PFSK-1 (cell line): ENCODE data around the gene SLC22A3.

Source experiments
- FOXP2 ChIP-seq: optimal IDR thresholded peaks from 2 replicates; pipeline ENCODE3; 2011; ENCODE audit warnings: borderline replicate concordance, control low read depth, inconsistent platforms; ENCODE audit not compliant: insufficient read depth; ENCODE audit errors: extremely low read length, extremely low read depth
- POLR2AphosphoS5 ChIP-seq: IDR thresholded peaks from 2 replicates; pipeline ENCODE4 v1.6.1; 2012; ENCODE audit warnings: low read depth, mild to moderate bottlenecking, control low read depth, low read length, moderate library complexity
- SIN3A ChIP-seq: IDR thresholded peaks from 2 replicates; pipeline ENCODE4 v1.6.1; 2012; ENCODE audit warnings: mild to moderate bottlenecking, low read length, moderate library complexity, borderline replicate concordance; ENCODE audit not compliant: insufficient read depth
- TAF1 ChIP-seq: IDR thresholded peaks from 2 replicates; pipeline ENCODE4 v1.6.1; 2012; ENCODE audit warnings: low read length, control low read depth, borderline replicate concordance; ENCODE audit not compliant: insufficient read depth
- TF ChIP-seq, protein P1 (sequence below), 2 experiments: IDR thresholded peaks; 2 replicates each; pipeline versions ENCODE4 v1.6.1 to v1.8.0; 2011 to 2012; ENCODE audit warnings: low read depth in 2 of 2, low read length in 2 of 2, control low read depth in 1 of 2, inconsistent platforms in 1 of 2, mild to moderate bottlenecking in 1 of 2, moderate library complexity in 1 of 2; ENCODE audit not compliant: insufficient read depth in 1 of 2

SLC22A3 gene

GRCh38 chr6:160435935-160436334, 87.8 kb downstream of the SLC22A3 start:
- TF ChIP-seq POLR2AphosphoS5 = no peak
- no peak for TF ChIP-seq TAF1
- no peak for TF ChIP-seq FOXP2
- no peak for TF ChIP-seq SIN3A
- TF ChIP-seq, protein P1, sequence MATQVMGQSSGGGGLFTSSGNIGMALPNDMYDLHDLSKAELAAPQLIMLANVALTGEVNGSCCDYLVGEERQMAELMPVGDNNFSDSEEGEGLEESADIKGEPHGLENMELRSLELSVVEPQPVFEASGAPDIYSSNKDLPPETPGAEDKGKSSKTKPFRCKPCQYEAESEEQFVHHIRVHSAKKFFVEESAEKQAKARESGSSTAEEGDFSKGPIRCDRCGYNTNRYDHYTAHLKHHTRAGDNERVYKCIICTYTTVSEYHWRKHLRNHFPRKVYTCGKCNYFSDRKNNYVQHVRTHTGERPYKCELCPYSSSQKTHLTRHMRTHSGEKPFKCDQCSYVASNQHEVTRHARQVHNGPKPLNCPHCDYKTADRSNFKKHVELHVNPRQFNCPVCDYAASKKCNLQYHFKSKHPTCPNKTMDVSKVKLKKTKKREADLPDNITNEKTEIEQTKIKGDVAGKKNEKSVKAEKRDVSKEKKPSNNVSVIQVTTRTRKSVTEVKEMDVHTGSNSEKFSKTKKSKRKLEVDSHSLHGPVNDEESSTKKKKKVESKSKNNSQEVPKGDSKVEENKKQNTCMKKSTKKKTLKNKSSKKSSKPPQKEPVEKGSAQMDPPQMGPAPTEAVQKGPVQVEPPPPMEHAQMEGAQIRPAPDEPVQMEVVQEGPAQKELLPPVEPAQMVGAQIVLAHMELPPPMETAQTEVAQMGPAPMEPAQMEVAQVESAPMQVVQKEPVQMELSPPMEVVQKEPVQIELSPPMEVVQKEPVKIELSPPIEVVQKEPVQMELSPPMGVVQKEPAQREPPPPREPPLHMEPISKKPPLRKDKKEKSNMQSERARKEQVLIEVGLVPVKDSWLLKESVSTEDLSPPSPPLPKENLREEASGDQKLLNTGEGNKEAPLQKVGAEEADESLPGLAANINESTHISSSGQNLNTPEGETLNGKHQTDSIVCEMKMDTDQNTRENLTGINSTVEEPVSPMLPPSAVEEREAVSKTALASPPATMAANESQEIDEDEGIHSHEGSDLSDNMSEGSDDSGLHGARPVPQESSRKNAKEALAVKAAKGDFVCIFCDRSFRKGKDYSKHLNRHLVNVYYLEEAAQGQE (IDR thresholded peaks at IDR 0.05; ENCODE audit: insufficient read depth in 1 of 2, low read depth in 2 of 2, low read length in 2 of 2) = no peak

- TF ChIP-seq FOXP2 (no peak), SIN3A (no peak), TAF1 (no peak), POLR2AphosphoS5 (no peak)
- TF ChIP-seq, protein P1 (IDR thresholded peaks at IDR 0.05; ENCODE audit: insufficient read depth in 1 of 2, low read depth in 2 of 2, low read length in 2 of 2) = no peak
Measured at GRCh38 chr6:160437154-160437553, 89.0 kb downstream of the SLC22A3 start.

- TF ChIP-seq FOXP2 (no peak), TAF1 (no peak), SIN3A (no peak), POLR2AphosphoS5 (no peak)
- TF ChIP-seq, protein P1 (IDR thresholded peaks at IDR 0.05; ENCODE audit: insufficient read depth in 1 of 2, low read depth in 2 of 2, low read length in 2 of 2) = no peak
Measured at GRCh38 chr6:160437775-160438174, 89.6 kb downstream of the SLC22A3 start.

- TF ChIP-seq TAF1 (no peak), FOXP2 (no peak), SIN3A (no peak), POLR2AphosphoS5 (no peak)
- TF ChIP-seq, protein P1 (IDR thresholded peaks at IDR 0.05; ENCODE audit: insufficient read depth in 1 of 2, low read depth in 2 of 2, low read length in 2 of 2) = no peak
Measured at GRCh38 chr6:160438481-160438880, 90.3 kb downstream of the SLC22A3 start.

GRCh38 chr6:160439751-160440150, 91.6 kb downstream of the SLC22A3 start:
- TF ChIP-seq POLR2AphosphoS5 = no peak
- TF ChIP-seq SIN3A = no peak
- no peak for TF ChIP-seq TAF1
- TF ChIP-seq FOXP2 = no peak
- TF ChIP-seq, protein P1 (IDR thresholded peaks at IDR 0.05; ENCODE audit: insufficient read depth in 1 of 2, low read depth in 2 of 2, low read length in 2 of 2) = no peak
